K562 (cell line): ENCODE results near the gene EPHA4. TPM values are rescaled to one million over a fixed set of nuclear protein-coding genes. Genes with fewer than 3 reads are reported as not detected.

ENCODE experiments used
- CBX5 ChIP-seq: IDR thresholded peaks from 2 replicates; pipeline ENCODE4 v1.6.1; 2014; ENCODE audit warnings: low read depth, borderline replicate concordance
- DMBX1 ChIP-seq: fragments of 250-450 bp; sonication (Bioruptor Pico); IDR thresholded peaks from 2 replicates; pipeline ENCODE4 v1.8.0; 2022; ENCODE audit warnings: inconsistent platforms, mild to moderate bottlenecking, moderate library complexity, borderline replicate concordance
- E4F1 ChIP-seq: fragments of 250-450 bp; sonication (Bioruptor Pico); IDR thresholded peaks from 2 replicates; pipeline ENCODE4 v1.5.0; 2021; ENCODE audit warnings: mild to moderate bottlenecking, borderline replicate concordance
- KAT7 ChIP-seq: sonication (generic); formaldehyde crosslinking; IDR thresholded peaks from 2 replicates; pipeline ENCODE4 v1.8.0; 2022; ENCODE audit warnings: missing genetic modification reagents, mild to moderate bottlenecking, borderline replicate concordance
- MYC ChIP-seq, 2 experiments: fragments of 250-450 bp in 1 of 2; sonication (Bioruptor Pico) in 1 of 2; IDR thresholded peaks; 2 replicates each; pipeline versions ENCODE4 v1.5.1 to v1.6.1; 2012 to 2021; ENCODE audit warnings: low read depth in 2 of 2, borderline replicate concordance in 1 of 2, improper control_type of control experiment in 1 of 2, low read length in 1 of 2, mild to moderate bottlenecking in 1 of 2, moderate library complexity in 1 of 2
- NFXL1 ChIP-seq: fragments of 450-650 bp; formaldehyde crosslinking; IDR thresholded peaks from 2 replicates; pipeline ENCODE4 v1.4.0; 2021; ENCODE audit warnings: mild to moderate bottlenecking
- RBM34 ChIP-seq: fragments of 200-400 bp; formaldehyde crosslinking; IDR thresholded peaks from 2 replicates; pipeline ENCODE4 v1.6.1; 2018; ENCODE audit warnings: low read length, borderline replicate concordance; ENCODE audit not compliant: insufficient read depth
- ZNF197 ChIP-seq: fragments of 200-800 bp; sonication (Bioruptor generic); IDR thresholded peaks from 2 replicates; pipeline ENCODE4 v1.6.1; 2016; ENCODE audit warnings: low read depth, missing genetic modification characterization, missing compliant biosample characterization
- ZNF644 ChIP-seq: fragments of 200-800 bp; sonication (Bioruptor generic); IDR thresholded peaks from 2 replicates; pipeline ENCODE4 v1.6.1; 2016; ENCODE audit warnings: low read depth, missing genetic modification characterization, missing compliant biosample characterization
- polyA plus RNA-seq, 8 experiments: library from polyadenylated mRNA; depleted of rRNA in 4 of 8; stranded (reverse) in 5 of 8; unstranded in 3 of 8; fragments of >200 nt; fragmentation: Nextera tagmentation in 2 of 8; fragmentation: Illumina TruSeq in 1 of 8; extraction: Ambion mirVana in 2 of 8; extraction: Trizol in 1 of 8; gene quantifications; 2 replicates each; pipeline versions ENCODE4 v1.2.1 to v1.2.3, GENCODE V29; 2011 to 2014; ENCODE audit warnings: inconsistent platforms in 1 of 8, missing spikeins in 1 of 8
- total RNA-seq, 7 experiments: library from RNA; depleted of rRNA in 6 of 7; stranded (reverse); fragments of >200 nt in 6 of 7; fragmentation: Illumina TruSeq in 2 of 7; extraction: Trizol in 2 of 7; gene quantifications; 2 replicates each; pipeline versions ENCODE4 v1.2.1 to v1.2.3, GENCODE V29; 2011 to 2021; ENCODE audit warnings: low replicate concordance in 1 of 7
- TF ChIP-seq, protein P1 (sequence below): fragments of 450-650 bp; formaldehyde crosslinking; IDR thresholded peaks from 2 replicates; pipeline ENCODE4 v1.4.0; 2020; ENCODE audit warnings: mild to moderate bottlenecking

Gene EPHA4
- total and polyA plus RNA-seq, 9 of the 15 experiments (the other 6 are each of a cell fraction or from before 2014, with no cell fraction given): 0.07 to 0.09 (median 0.07) TPM; not detected in 6

DNA sequence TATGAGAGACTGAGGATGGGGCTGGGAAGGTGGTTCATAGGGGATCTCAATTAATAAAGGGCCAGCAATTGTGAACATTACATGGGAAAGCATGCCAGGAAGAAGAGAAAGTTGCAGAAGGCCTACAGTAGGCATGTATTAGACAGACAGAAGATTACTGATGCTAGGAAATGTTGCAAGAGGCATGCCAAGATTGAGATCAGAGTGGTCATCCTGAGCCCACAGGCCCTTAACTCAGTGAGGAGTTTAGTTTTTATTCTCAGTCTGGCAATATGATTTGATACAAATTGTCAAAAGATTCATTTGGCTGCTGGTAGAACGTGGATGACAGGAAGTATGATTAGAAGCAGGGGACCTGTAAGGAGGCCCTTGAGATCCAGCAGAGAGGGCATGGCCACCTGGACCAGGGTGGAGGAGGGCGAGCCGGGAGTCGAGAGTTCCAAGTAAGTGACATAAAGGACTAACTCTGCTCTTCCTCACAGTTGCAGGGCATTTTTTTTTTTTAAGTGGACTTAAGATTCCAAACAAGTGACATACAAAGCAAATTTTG, 54.9 kb downstream of the EPHA4 start (continued):
- no peak for TF ChIP-seq MYC (IDR thresholded peaks at IDR 0.05; ENCODE audit: low read depth, low read length)
- no peak for TF ChIP-seq MYC (CRISPR knock-in tag; IDR thresholded peaks at IDR 0.05; ENCODE audit: borderline replicate concordance, low read depth)
- TF ChIP-seq, protein P1, sequence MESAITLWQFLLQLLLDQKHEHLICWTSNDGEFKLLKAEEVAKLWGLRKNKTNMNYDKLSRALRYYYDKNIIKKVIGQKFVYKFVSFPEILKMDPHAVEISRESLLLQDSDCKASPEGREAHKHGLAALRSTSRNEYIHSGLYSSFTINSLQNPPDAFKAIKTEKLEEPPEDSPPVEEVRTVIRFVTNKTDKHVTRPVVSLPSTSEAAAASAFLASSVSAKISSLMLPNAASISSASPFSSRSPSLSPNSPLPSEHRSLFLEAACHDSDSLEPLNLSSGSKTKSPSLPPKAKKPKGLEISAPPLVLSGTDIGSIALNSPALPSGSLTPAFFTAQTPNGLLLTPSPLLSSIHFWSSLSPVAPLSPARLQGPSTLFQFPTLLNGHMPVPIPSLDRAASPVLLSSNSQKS (CRISPR knock-in tag): no peak
- TF ChIP-seq NFXL1 (CRISPR knock-in tag): no peak
- TF ChIP-seq RBM34: no peak
- no peak for TF ChIP-seq ZNF644 (tag)
- TF ChIP-seq KAT7: no peak
- TF ChIP-seq E4F1: no peak
- no peak for TF ChIP-seq CBX5
- TF ChIP-seq DMBX1 (CRISPR knock-in tag): no peak
- TF ChIP-seq ZNF197 (CRISPR knock-in tag): no peak
